Activated B cell treated with CpG ODN at 0.5 μM for 24 hours (primary cell): Measurements from ENCODE around the gene RPS28. TPM values are rescaled to one million over a fixed set of nuclear protein-coding genes. Genes with fewer than 3 reads are reported as not detected.
"Not testable (repeated sequence)": the region's sequence is repeated elsewhere in the genome, so short reads cannot be mapped to it uniquely, and the experiment has no call there.

Source experiments
- ATAC-seq: fragments of 200-7000 bp; cut with Tn5 transposase; one replicate; pipeline ENCODE4 v1.10.0; 2021; ENCODE audit warnings: low read depth, mild to moderate bottlenecking, moderate library complexity
- CTCF ChIA-PET: fragments of 350-600 bp; sonication (Branson Sonifier 250); formaldehyde crosslinking; loops from one replicate; lab custom pipeline; 2021; ENCODE audit warnings: antibody characterized with exemption; lab: Charles Lee
- POLR2A ChIA-PET: fragments of 350-600 bp; sonication (Branson Sonifier 250); formaldehyde crosslinking; loops from one replicate; lab custom pipeline; 2021; ENCODE audit warnings: antibody characterized with exemption; lab: Charles Lee
- DNase-seq: peaks from one replicate; pipeline ENCODE4 v3.0.0; 2022
- H3K27ac Mint-ChIP-seq: one replicate; pipeline ENCODE4 v1.8.0; 2020; ENCODE audit warnings: mixed read lengths
- H3K27me3 Mint-ChIP-seq: one replicate; pipeline ENCODE4 v1.8.0; 2021; ENCODE audit warnings: mixed read lengths
- H3K36me3 Mint-ChIP-seq: one replicate; pipeline ENCODE4 v1.8.0; 2021; ENCODE audit warnings: low read depth, mixed read lengths
- H3K4me1 Mint-ChIP-seq: one replicate; pipeline ENCODE4 v1.8.0; 2021; ENCODE audit warnings: mixed read lengths
- H3K4me3 Mint-ChIP-seq: one replicate; pipeline ENCODE4 v1.8.0; 2020; ENCODE audit warnings: mild to moderate bottlenecking, mixed read lengths
- H3K9me3 Mint-ChIP-seq: one replicate; pipeline ENCODE4 v1.8.0; 2020; ENCODE audit warnings: mixed read lengths
- CTCF ChIP-seq: fragments of 200-600 bp; IDR thresholded peaks from one replicate; pipeline ENCODE4 v1.8.0; 2022; ENCODE audit warnings: antibody characterized with exemption, mild to moderate bottlenecking
- intact Hi-C: fragments of 100-400 bp; cut with micrococcal nuclease; formaldehyde crosslinking; loops from one replicate; pipeline ENCODE4 v1.15.1; 2024
- total RNA-seq: library from RNA; stranded (reverse); gene quantifications from 2 replicates; pipeline ENCODE4 v1.2.3, GENCODE V29; 2022

Gene RPS28
- total RNA-seq, 1 donor from 2014 or later = 3,149 TPM

GRCh38 chr19:8343483-8343844 is 22.2 kb downstream of the RPS28 start:
- H3K4me1 Mint-ChIP-seq = peaks cover 6% of the 10 kb centered on the region
- H3K27ac Mint-ChIP-seq = no peak overlapping the region
- no peaks in the 10 kb centered on the region for H3K36me3 Mint-ChIP-seq
- intact Hi-C loops = loop anchor here (1.0 to 5.0 kb wide), 3 partner anchors 35 to 169 kb away; partner anchors contain the start of genes CD320, RAB11B and ZNF414
- POLR2A ChIA-PET = interaction anchor here (0.6 kb wide), 1 partner anchor 49 kb away, joined by 6 read pairs; no protein-coding TSS in a partner anchor
- DNase-seq (no peak), ATAC-seq (no peak)
- H3K27me3 Mint-ChIP-seq = peaks cover 17% of the 10 kb centered on the region
- CTCF ChIA-PET = interaction anchor here (1.2 kb wide), 1 partner anchor 8 kb away, joined by 4 read pairs; no protein-coding TSS in a partner anchor
- no peaks in the 10 kb centered on the region for H3K9me3 Mint-ChIP-seq
- TF ChIP-seq CTCF = no peak
- H3K4me3 Mint-ChIP-seq = peak overlapping the region; percentile 75

- H3K36me3 Mint-ChIP-seq, H3K27ac Mint-ChIP-seq, DNase-seq, ATAC-seq, H3K4me3 Mint-ChIP-seq, H3K4me1 Mint-ChIP-seq, H3K9me3 Mint-ChIP-seq, intact Hi-C loops, CTCF ChIA-PET, POLR2A ChIA-PET: not testable (repeated sequence)
- H3K27me3 Mint-ChIP-seq = peaks cover 19% of the 10 kb centered on the region
These were observed 28.5 kb downstream of the RPS28 start for GRCh38 chr19:8349629-8350372.

- peaks cover 3% of the 10 kb centered on the region for H3K4me1 Mint-ChIP-seq
- POLR2A ChIA-PET = interaction anchor here (0.5 to 0.6 kb wide), 3 partner anchors 45 to 1431 kb away, joined by 3 to 6 read pairs (median 3); no protein-coding TSS in a partner anchor
- H3K36me3 Mint-ChIP-seq = no peaks in the 10 kb centered on the region
- ATAC-seq (no peak), DNase-seq (no peak)
- peaks cover 2% of the 10 kb centered on the region for H3K9me3 Mint-ChIP-seq
- TF ChIP-seq CTCF = no peak
- H3K27ac Mint-ChIP-seq = no peak overlapping the region
- CTCF ChIA-PET = interaction anchor here (0.6 to 2.9 kb wide), 3 partner anchors 9 to 1024 kb away, joined by 3 to 7 read pairs (median 4); partner anchors contain the start of gene KANK3
- peaks cover 19% of the 10 kb centered on the region for H3K27me3 Mint-ChIP-seq
- intact Hi-C loops = no loop called here
- no peak overlapping the region for H3K4me3 Mint-ChIP-seq
These were observed 31.0 kb downstream of the RPS28 start for GRCh38 chr19:8352134-8352827.

DNA sequence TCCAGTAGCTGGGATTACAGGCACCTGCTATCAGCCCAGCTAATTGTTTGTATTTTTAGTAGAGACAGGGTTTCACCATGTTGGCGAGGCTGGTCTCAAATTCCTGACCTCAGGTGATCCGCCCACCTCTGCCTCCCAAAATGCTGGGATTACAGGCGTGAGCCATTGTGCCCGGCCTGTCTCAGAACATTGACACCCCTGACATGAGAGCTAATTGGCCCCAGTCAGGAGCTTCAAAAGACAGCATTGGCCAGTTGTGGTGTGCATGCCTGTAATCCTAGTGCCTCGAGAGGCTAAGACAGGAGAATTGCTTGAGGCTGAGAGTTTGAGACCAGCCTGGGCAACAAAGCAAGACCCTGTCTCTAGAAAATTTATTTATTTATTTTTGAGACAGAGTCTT is 31.5 kb downstream of the RPS28 start:
- H3K36me3 Mint-ChIP-seq, H3K9me3 Mint-ChIP-seq, DNase-seq, ATAC-seq, intact Hi-C loops, H3K4me1 Mint-ChIP-seq, H3K4me3 Mint-ChIP-seq, H3K27ac Mint-ChIP-seq: not testable (repeated sequence)
- H3K27me3 Mint-ChIP-seq = peaks cover 19% of the 10 kb centered on the region
- ChIA-PET POLR2A (interaction anchor here (0.6 kb wide), 2 partner anchors 46 to 140 kb away, joined by 3 to 6 read pairs; no protein-coding TSS in a partner anchor), CTCF (interaction anchor here (0.6 to 3.1 kb wide), 11 partner anchors 12 to 1025 kb away, joined by 3 to 18 read pairs (median 4); no protein-coding TSS in a partner anchor)

GRCh38 chr19:8355631-8356402 is 34.5 kb downstream of the RPS28 start:
- DNase-seq = no peak
- intact Hi-C loops = loop anchor here (2.0 kb wide), 1 partner anchor 225 kb away; no protein-coding TSS in a partner anchor
- Mint-ChIP-seq H3K27ac (no peak overlapping the region), H3K4me3 (no peak overlapping the region), H3K4me1 (peaks cover 3% of the 10 kb centered on the region), H3K36me3 (no peaks in the 10 kb centered on the region), H3K27me3 (peaks cover 14% of the 10 kb centered on the region), H3K9me3 (peaks cover 2% of the 10 kb centered on the region)
- no peak for ATAC-seq
- TF ChIP-seq CTCF = no peak
- POLR2A ChIA-PET = no interaction called here
- CTCF ChIA-PET = interaction anchor here (1.0 to 3.1 kb wide), 3 partner anchors 58 to 286 kb away, joined by 3 to 18 read pairs (median 6); partner anchors contain the start of gene MARCHF2
